ENCODE results near the gene ZFTA. TPM values are rescaled to one million over a fixed set of nuclear protein-coding genes. Genes with fewer than 3 reads are reported as not detected.

ZFTA gene
- total and polyA plus RNA-seq, 10 donors, result 3.8 to 16.9 (median 9.2) TPM

DNA sequence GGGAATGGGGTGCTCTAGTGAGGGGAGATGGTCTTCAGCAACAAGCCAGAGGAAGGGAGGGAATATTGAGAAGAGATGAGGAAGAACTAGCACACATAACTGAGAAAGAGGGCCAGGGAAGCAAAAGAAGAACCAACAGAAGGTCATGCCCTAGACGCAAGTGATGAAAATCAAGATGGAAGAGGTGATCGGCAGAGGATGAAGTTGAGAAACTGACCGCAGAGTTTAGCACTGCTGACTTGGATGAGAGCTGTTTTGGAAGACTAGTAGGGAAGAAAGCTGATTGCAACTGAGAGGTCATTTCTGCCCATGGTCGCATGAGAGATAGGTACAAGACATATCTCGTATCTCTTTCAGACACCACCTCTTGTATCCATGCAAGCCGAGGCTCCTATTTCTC lies 47.6 kb upstream of the ZFTA start:
- intact Hi-C loops (cut with DNase I; ENCODE audit: low total_unique reads), result no loop called here
- H3K27ac ChIP-seq, result no peak overlapping the region
- 81 to 94% (median 88%) methylated on average over 6 of the region's 6 CpGs for WGBS, 5 donors
- H3K4me3 ChIP-seq, result no peak overlapping the region
- peaks cover 0 to 51% (median 33%) of the 10 kb centered on the region in 6 donors for H3K36me3 ChIP-seq
- H3K4me1 ChIP-seq, result peaks cover 15 to 49% (median 30%) of the 10 kb centered on the region in 6 donors
- no peak for DNase-seq
- H3K9me3 ChIP-seq, result no peaks in the 10 kb centered on the region
- no peaks in the 10 kb centered on the region for H3K27me3 ChIP-seq (replicated peaks in 1 of 7)
- TF ChIP-seq POLR2A (IDR thresholded peaks at IDR 0.05), result no peak
- TF ChIP-seq, protein P1, sequence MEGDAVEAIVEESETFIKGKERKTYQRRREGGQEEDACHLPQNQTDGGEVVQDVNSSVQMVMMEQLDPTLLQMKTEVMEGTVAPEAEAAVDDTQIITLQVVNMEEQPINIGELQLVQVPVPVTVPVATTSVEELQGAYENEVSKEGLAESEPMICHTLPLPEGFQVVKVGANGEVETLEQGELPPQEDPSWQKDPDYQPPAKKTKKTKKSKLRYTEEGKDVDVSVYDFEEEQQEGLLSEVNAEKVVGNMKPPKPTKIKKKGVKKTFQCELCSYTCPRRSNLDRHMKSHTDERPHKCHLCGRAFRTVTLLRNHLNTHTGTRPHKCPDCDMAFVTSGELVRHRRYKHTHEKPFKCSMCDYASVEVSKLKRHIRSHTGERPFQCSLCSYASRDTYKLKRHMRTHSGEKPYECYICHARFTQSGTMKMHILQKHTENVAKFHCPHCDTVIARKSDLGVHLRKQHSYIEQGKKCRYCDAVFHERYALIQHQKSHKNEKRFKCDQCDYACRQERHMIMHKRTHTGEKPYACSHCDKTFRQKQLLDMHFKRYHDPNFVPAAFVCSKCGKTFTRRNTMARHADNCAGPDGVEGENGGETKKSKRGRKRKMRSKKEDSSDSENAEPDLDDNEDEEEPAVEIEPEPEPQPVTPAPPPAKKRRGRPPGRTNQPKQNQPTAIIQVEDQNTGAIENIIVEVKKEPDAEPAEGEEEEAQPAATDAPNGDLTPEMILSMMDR (IDR thresholded peaks at IDR 0.05 in 8 of 11, conservative IDR thresholded peaks at IDR 0.05 in 3 of 11), result no peak
- TF ChIP-seq POLR2AphosphoS5 (IDR thresholded peaks at IDR 0.05), result no peak

DNA sequence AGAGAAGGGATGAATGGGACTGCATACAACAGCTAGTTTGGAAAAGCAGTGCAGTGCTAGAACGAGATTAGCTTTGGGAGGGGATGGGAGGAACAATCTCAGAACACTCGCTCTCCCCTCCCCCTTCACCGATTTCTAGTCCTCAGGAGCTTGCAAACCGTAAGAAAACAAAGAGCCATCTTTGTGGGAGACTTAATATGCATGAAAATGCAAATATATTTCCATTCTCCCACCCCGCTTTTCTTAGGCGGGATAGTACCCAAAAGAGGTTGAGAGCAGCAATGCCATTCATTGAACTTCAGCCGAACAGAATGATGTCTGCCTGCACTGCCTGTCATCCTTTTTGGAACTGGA lies 45.8 kb upstream of the ZFTA start:
- Histone ChIP-seq H3K27ac (peak overlapping the region in 6 of 8 donors; percentile 27 to 87 (median 80)), H3K36me3 (peaks cover 0 to 33% (median 19%) of the 10 kb centered on the region in 6 donors), H3K4me1 (peaks cover 15 to 49% (median 30%) of the 10 kb centered on the region in 6 donors), H3K4me3 (peak overlapping the region; percentile 87 to 97 (median 91)), H3K27me3 (replicated peaks in 1 of 7) (no peaks in the 10 kb centered on the region), H3K9me3 (no peaks in the 10 kb centered on the region)
- intact Hi-C loops (cut with DNase I; ENCODE audit: low total_unique reads), result no loop called here
- no peak for DNase-seq
- 25 to 34% (median 34%) methylated on average over 7 of the region's 7 CpGs for WGBS, 5 donors
- TF ChIP-seq, protein P1 (IDR thresholded peaks at IDR 0.05 in 8 of 11, conservative IDR thresholded peaks at IDR 0.05 in 3 of 11), result no peak
- TF ChIP-seq POLR2A (IDR thresholded peaks at IDR 0.05), result no peak

DNA sequence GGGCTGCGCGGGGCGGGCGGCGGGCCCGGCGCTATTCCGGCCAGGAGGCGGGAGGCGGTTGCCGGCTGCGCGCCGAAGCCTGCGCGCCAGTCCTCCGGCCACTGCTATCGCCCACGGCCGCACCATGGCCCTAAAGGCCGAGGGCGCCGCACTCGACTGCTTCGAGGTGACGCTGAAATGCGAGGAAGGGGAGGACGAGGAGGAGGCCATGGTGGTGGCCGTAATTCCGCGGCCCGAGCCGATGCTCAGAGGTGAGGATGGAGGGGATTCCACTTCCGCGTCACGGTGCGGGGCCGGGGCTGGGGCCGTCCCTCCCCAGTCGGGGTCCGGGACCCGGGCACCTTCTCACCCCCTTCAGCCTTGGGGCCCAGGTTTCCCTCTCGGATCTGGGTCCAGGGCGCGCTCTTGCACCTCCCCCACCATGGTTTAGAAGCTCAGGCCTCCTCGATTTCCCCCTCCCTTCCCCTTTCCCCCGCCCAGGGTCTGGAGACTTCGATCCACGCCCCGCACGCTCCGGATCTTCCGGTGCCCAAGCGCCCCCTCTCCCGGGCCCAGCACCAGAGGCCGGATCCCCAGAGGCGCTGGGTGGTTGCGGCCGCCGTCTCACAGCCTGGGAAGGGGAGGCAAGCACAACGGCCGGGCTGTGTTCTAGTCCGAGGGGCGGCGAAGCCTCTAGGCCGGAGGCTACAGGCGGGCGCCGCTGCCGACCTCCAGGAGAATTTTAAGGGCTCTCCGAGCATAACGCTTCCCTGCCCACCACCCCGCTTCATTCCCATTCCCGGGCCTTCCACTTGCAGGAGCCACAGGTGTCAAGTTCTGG lies 45.2 kb upstream of the ZFTA start:
- H3K4me1 ChIP-seq, result peaks cover 15 to 49% (median 30%) of the 10 kb centered on the region in 6 donors
- H3K4me3 ChIP-seq, result peak overlapping the region; percentile 87 to 97 (median 91)
- WGBS, 5 donors, result 0 to 2% (median 1%) methylated on average over 33 to 74 of the region's 74 CpGs
- peak overlapping the region; percentile 27 to 87 (median 79) for H3K27ac ChIP-seq
- H3K36me3 ChIP-seq, result peaks cover 0 to 27% (median 14%) of the 10 kb centered on the region in 6 donors
- H3K9me3 ChIP-seq, result no peaks in the 10 kb centered on the region
- TF ChIP-seq, protein P1 (IDR thresholded peaks at IDR 0.05 in 8 of 11, conservative IDR thresholded peaks at IDR 0.05 in 3 of 11), result no peak
- TF ChIP-seq POLR2AphosphoS5 (IDR thresholded peaks at IDR 0.05), result peak in 2 of 3 donors; percentile 40 to 47
- no peak for TF ChIP-seq POLR2A (IDR thresholded peaks at IDR 0.05)
- no peaks in the 10 kb centered on the region for H3K27me3 ChIP-seq (replicated peaks in 1 of 7)
- DNase-seq, result peak; percentile 84
- intact Hi-C loops (cut with DNase I; ENCODE audit: low total_unique reads), result no loop called here

DNA sequence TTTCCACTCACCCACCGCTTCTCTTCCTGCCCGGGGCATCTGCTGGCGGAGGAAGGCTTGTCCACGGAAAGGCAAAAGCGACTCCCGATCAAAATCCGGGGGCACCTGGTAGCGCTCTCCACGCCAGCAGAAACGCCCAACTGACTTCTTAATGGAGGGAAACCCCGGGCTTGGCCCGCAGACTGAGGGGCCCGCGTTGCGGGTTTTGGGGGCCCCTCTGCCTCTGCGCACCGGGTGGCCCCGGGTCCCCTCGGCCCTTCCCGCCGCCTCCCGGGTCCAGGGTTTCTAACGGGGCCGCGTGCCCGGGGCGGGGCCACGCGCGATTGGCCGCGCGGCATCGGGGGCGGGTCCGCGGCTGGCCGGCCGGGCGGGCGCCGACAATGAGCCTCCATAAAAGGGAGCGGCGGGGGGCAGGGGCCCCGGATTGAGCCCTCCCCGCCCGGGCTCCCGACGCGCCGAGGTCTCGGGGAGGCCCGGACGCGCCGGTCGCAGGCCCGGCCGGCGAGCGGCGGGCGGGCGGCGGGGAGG lies 44.5 kb upstream of the ZFTA start, which contains the start of gene SPINDOC:
SPINDOC (plus strand) TSS at position 422 of the 528 bp plus-strand sequence. CDS start 231 bp downstream, outside the sequence.
- Histone ChIP-seq H3K4me1 (peaks cover 15 to 49% (median 30%) of the 10 kb centered on the region in 6 donors), H3K36me3 (peaks cover 0 to 21% (median 8%) of the 10 kb centered on the region in 6 donors), H3K27me3 (replicated peaks in 1 of 7) (no peaks in the 10 kb centered on the region), H3K27ac (peak within 1 kb of the TSS; percentile 27 to 87 (median 79)), H3K9me3 (no peaks in the 10 kb centered on the region), H3K4me3 (peak within 1 kb of the TSS; percentile 87 to 97 (median 91))
- TF ChIP-seq POLR2A (IDR thresholded peaks at IDR 0.05) (no peak), POLR2AphosphoS5 (IDR thresholded peaks at IDR 0.05) (peak; percentile 54 to 77 (median 68))
- peak; percentile 92 for DNase-seq
- WGBS, 5 donors, result 0 to 1% (median 0%) methylated on average over 8 to 65 of the region's 65 CpGs
- intact Hi-C loops (cut with DNase I; ENCODE audit: low total_unique reads), result no loop called here

Measured in spleen (tissue), 11 donors.